ENCODE results near the gene SDF2L1.
"Not testable (repeated sequence)": the region's sequence is repeated elsewhere in the genome, so short reads cannot be mapped to it uniquely, and the experiment has no call there.

The SDF2L1 gene

DNA sequence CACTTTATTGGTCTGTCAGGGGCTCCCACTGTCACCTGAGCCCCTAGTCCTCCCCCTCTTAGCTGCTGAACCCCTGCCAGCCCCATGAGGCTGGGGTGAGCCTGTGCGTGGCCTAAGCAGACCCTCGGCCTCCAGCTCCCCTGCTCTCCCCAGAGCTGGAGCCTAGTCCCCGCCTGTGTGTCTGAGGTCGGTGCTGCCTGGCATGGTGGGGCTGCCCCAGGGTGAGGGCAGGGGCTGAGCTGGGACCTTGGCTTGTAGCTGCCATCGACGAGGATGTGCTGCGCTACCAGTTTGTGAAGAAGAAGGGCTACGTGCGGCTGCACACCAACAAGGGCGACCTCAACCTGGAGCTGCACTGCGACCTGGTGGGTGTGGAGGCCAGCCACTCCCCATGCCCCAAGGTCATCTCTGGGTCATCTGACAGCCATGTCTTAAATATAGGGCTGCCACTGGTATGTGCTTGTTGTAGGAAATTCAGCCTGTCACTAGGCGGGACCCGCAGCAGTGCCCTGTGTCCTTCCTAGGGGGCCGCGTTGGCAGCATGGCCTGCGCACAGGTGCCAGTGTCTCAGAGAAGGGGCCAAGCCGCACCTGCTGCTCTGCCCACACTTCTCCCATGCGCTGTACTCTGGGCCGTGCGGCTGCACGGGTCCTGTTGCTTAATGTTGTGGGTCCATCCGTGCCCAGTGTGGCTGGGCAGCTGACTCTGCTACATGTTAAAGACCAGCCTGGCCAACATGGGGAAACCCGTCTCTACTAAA, 44.7 kb downstream of the SDF2L1 start:
- DNase-seq (ENCODE audit: low spot score): no peak

DNA sequence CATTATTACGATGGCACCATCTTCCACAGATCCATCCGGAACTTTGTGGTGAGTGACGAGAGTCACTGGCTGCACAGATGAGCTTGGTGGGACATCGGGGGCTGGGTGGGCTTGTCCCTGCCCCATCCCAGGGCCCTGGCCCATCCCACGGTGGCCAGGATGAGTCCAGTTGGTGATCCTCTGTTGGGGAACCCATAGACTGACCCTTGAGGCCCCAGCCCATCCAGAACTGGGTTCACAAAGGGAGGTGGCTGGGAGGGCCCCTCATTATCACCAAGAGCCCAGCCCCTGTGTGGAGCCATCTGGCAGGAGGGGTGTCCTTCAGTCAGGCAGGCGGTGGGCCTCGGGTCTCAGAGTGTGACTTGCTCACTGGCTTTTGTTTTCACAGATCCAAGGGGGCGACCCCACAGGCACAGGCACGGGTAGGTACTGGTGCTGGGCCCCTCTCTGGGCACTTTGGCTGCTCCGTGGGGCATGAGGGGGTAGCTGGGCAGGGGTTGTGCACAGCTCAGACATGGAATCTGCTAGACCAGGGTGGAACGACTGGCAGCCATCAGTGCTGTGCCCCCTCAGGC, 45.7 kb downstream of the SDF2L1 start:
- no peak for DNase-seq (ENCODE audit: low spot score)

DNA sequence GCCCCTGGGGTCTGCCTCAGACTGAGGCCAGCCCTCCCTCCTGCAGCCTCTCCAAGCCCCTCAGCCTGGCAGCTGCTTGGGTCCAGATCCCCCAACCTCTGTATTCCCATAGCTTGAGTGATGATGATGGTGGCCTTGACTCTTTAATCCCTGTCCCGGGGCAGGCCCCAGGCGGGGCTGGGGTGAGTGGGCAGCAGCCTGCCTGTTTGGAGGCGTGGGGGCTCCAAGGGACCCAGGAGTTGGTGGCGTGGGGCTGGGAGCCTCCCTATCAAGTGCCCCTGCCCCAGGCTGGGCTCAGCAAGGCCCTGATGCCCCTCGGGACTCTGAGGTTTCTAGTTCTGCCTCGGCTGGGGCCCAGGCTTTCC, 46.2 kb downstream of the SDF2L1 start:
- DNase-seq (ENCODE audit: low spot score): no peak

DNA sequence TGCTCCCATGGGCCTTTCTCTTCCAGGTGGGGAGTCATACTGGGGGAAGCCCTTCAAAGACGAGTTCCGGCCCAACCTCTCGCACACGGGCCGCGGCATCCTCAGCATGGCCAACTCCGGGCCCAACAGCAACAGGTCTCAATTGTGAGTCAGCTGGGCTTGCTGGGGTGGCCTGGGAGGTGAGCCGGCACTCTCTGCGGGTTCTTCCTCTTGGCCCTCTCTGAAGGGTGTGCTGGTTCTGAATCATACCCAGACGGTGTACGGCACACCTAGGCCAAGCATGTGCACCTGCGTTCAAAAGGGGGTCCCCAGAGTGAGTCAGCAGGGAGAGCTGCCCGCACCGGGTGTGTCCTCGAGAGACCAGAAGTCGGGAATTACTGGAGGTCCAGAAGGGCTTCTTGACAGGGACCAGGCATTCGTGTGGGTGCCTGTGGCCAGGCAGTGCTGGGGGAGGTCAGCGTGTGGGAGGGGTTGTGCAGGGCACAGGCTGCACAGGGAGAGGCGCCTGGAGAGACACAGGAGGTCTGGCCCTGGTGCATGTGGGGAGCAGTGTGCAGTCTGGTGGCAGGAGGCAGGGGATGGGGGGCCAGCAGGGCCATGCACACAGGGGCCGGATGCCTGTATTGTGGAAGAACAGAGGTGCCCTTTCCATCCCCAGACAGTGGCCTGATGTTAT, 46.7 kb downstream of the SDF2L1 start:
- no peak for DNase-seq (ENCODE audit: low spot score)

DNA sequence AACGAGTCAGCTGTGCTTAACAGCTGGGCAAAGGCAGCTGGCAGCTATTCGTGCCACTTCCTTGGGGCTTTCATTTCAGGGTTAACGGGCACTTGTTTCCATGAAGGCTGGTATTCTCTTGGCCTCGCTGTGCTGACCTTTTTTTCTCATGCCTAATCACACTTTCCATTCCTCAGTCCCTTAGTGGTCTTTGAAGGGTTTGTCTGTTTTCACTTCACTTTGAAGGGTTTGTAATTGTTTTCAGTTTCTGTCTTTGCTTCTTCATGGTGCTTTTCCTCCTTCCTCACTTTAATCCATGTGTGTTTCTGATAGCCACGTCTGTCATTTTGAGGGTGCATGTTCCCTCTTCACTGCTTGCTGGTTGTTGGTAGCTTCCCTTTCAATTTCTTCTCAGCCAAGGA, 48.3 kb downstream of the SDF2L1 start:
- no peak for DNase-seq (ENCODE audit: low spot score)

DNA sequence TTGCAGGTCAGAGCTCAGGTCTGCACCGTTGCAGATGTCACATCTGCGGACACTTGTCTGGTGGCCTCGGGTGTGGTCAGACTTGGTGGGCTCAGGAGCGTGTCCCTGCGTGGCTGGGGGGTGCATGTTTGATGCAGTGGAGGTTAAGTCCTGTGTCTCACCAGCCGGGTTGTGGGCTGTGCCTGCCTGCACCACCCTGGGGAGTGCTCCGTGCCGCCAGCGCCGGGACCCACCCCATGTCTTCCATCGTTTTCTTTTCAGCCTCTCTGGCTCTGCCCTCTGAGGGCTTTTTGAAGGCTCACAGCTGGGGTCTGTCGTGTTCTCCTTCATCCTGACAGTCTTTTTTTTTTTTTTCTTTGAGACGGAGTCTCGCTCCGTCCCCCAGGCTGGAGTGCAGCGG, 49.7 kb downstream of the SDF2L1 start:
- DNase-seq (ENCODE audit: low spot score): no peak

DNA sequence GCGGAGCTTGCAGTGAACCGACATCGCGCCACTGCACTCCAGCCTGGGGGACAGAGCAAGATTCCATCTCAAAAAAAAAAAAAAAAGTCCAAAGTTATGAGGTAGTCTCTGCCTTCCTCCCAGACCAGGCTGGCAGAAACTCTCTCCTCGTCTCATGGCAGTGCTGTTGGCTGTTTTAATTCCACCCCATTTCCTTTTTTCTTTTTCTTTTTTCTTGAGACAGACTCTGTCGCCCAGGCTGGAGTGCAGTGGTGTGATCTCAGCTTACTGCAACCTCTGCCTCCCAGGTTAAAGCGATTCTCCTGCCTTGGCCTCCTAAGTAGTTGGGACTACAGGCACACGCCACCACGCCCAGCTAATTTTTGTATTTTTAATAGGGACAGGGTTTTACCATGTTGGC, 50.8 kb downstream of the SDF2L1 start:
- not testable (repeated sequence) for DNase-seq (ENCODE audit: low spot score)

DNA sequence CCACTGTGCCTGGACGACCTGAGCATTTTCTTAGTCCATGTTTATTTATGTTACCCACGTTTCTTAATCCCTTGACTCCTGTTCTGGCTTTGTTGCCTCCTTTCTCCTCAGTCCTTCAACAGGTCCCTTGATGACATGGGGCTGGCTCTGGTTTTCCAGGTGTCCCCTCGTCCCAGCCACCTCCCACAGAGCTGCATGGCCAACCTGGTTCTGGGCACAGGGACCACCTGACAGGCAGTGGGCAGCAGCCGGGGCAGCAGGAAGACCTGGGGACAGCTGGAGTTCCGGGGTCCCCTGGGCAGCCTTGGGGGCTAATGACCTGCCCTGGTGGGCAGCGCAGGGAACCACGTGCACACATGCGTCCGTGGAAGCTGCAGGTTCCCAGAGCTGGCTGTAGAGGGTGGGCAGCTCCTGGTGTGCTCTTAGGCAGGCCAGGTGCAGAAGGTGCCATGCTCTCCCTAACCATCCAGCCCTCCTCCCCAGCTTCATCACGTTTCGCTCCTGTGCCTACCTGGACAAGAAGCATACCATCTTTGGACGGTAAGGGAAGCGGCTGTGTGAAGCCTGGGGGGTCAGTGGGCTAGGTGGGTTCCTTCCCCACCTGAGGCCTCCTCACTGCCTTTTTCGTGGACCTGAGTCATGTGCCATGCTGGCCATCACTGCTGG, 51.4 kb downstream of the SDF2L1 start:
- DNase-seq (ENCODE audit: low spot score): no peak

All from GM03348 (cell line).